A549 (cell line): ENCODE data around the gene MPP3. TPM values are rescaled to one million over a fixed set of nuclear protein-coding genes. Genes with fewer than 3 reads are reported as not detected.

Source experiments
- ATAC-seq, 2 experiments: fragments of 200-7000 bp in 1 of 2; fragments of >200 bp in 1 of 2; cut with Nextera tagmentation in 1 of 2; cut with Tn5 transposase in 1 of 2; 3 replicates each; pipeline versions ENCODE4 v1.8.0 to v1.9.1; 2018 to 2020; ENCODE audit warnings: mild to moderate bottlenecking in 1 of 2, moderate library complexity in 1 of 2
- CTCF ChIA-PET: fragments of 300-600 bp; sonication (Branson Sonifier 250); formaldehyde crosslinking; extraction: SDS; loops from one replicate; lab custom pipeline; 2021; ENCODE audit warnings: antibody characterized with exemption, inconsistent platforms; lab: Yijun Ruan, JAX
- POLR2A ChIA-PET: fragments of 350-600 bp; formaldehyde crosslinking; extraction: SDS; loops from one replicate; lab custom pipeline; 2021; ENCODE audit warnings: antibody characterized with exemption, inconsistent platforms; lab: Yijun Ruan, JAX
- DNase-seq, 2 experiments: peaks; one replicate each; pipeline versions ENCODE4 v3.0.0 to v3.0.0-alpha.2; 2011 to 2016; ENCODE audit warnings: low read depth in 1 of 2, low spot score in 1 of 2
- FAIRE-seq: peaks from 2 replicates; lab custom pipeline; 2011; peaks lifted over from hg19 to GRCh38; lab: Jason Lieb, UNC
- H3K27ac ChIP-seq, 2 experiments: fragments of >200 bp; sonication (Bioruptor Twin); formaldehyde crosslinking; 3 replicates each; pipeline ENCODE4 v1.5.1; 2016 to 2017
- H3K4me1 ChIP-seq: fragments of >200 bp; sonication (Bioruptor Twin); formaldehyde crosslinking; 3 replicates; pipeline ENCODE4 v1.6.1; 2016
- H3K4me2 ChIP-seq: fragments of >200 bp; sonication (Bioruptor Twin); formaldehyde crosslinking; 3 replicates; pipeline ENCODE4 v1.6.1; 2016
- H3K4me3 ChIP-seq: fragments of >200 bp; sonication (Bioruptor Twin); formaldehyde crosslinking; 3 replicates; pipeline ENCODE4 v1.5.1; 2016
- H3K9me3 ChIP-seq: fragments of >200 bp; sonication (Bioruptor Twin); formaldehyde crosslinking; 3 replicates; pipeline ENCODE4 v1.6.1; 2016
- BHLHE40 ChIP-seq: IDR thresholded peaks from 2 replicates; pipeline ENCODE4 v1.6.1; 2012; ENCODE audit warnings: low read depth, low read length, inconsistent platforms
- CBX8 ChIP-seq: fragments of 200-600 bp; sonication (generic); IDR thresholded peaks from 2 replicates; pipeline ENCODE4 v1.6.1; 2016
- CHD2 ChIP-seq: fragments of 150-350 bp; IDR thresholded peaks from 2 replicates; pipeline ENCODE4 v1.6.1; 2014; ENCODE audit warnings: low read length; ENCODE audit not compliant: partially characterized antibody
- GATA3 ChIP-seq: IDR thresholded peaks from 2 replicates; pipeline ENCODE4 v1.6.1; 2012; ENCODE audit warnings: borderline replicate concordance
- HOXA7 ChIP-seq: fragments of 250-450 bp; sonication (Bioruptor Pico); IDR thresholded peaks from 2 replicates; pipeline ENCODE4 v1.5.0; 2020; ENCODE audit warnings: mild to moderate bottlenecking, moderate library complexity
- HOXB13 ChIP-seq: fragments of 250-450 bp; sonication (Bioruptor Pico); IDR thresholded peaks from 2 replicates; pipeline ENCODE4 v1.5.0; 2020; ENCODE audit warnings: low read depth, mild to moderate bottlenecking, moderate library complexity
- JUNB ChIP-seq: fragments of >200 bp; sonication (Bioruptor Twin); formaldehyde crosslinking; IDR thresholded peaks from 2 replicates; pipeline ENCODE4 v1.6.1; 2016
- KDM5A ChIP-seq: fragments of 200-600 bp; sonication (generic); IDR thresholded peaks from 2 replicates; pipeline ENCODE4 v1.6.1; 2016; ENCODE audit warnings: antibody characterized with exemption, mild to moderate bottlenecking
- MAZ ChIP-seq: fragments of 150-350 bp; IDR thresholded peaks from 2 replicates; pipeline ENCODE4 v1.6.1; 2014; ENCODE audit warnings: antibody characterized with exemption, low read depth, low read length, borderline replicate concordance
- POLR2AphosphoS2 ChIP-seq: conservative IDR thresholded peaks from 2 replicates; pipeline ENCODE4 v1.6.1; 2012; ENCODE audit warnings: low read length, improper control_type of control experiment, inconsistent platforms
- RAD21 ChIP-seq, 2 experiments: fragments of >200 bp in 1 of 2; sonication (Bioruptor Twin) in 1 of 2; formaldehyde crosslinking in 1 of 2; IDR thresholded peaks in 1 of 2; conservative IDR thresholded peaks in 1 of 2; 2 replicates in 1 of 2; 3 replicates in 1 of 2; pipeline ENCODE4 v1.6.1; 2012 to 2018; ENCODE audit warnings: inconsistent platforms in 1 of 2
- RARB ChIP-seq: fragments of 250-450 bp; sonication (Bioruptor Pico); IDR thresholded peaks from 2 replicates; pipeline ENCODE4 v1.8.0; 2021; ENCODE audit warnings: mild to moderate bottlenecking, moderate library complexity
- RCOR1 ChIP-seq: fragments of 150-350 bp; IDR thresholded peaks from 2 replicates; pipeline ENCODE4 v1.6.1; 2014; ENCODE audit warnings: antibody characterized with exemption, low read length, low read depth
- RNF2 ChIP-seq: fragments of 200-600 bp; sonication (generic); IDR thresholded peaks from 2 replicates; pipeline ENCODE4 v1.6.1; 2016; ENCODE audit warnings: low read depth, mild to moderate bottlenecking, antibody characterized with exemption, moderate library complexity, borderline replicate concordance
- SMC3 ChIP-seq: fragments of >200 bp; sonication (Bioruptor Twin); formaldehyde crosslinking; IDR thresholded peaks from 3 replicates; pipeline ENCODE4 v1.6.1; 2018; ENCODE audit warnings: inconsistent platforms
- SREBF2 ChIP-seq: fragments of 450-650 bp; IDR thresholded peaks from 2 replicates; pipeline ENCODE4 v1.6.1; 2014; ENCODE audit warnings: mild to moderate bottlenecking, moderate library complexity
- TFCP2L1 ChIP-seq: fragments of 250-450 bp; sonication (Bioruptor Pico); IDR thresholded peaks from 2 replicates; pipeline ENCODE4 v1.5.0; 2021; ENCODE audit warnings: mild to moderate bottlenecking
- TP53 ChIP-seq: fragments of 250-450 bp; sonication (Bioruptor Pico); IDR thresholded peaks from 2 replicates; pipeline ENCODE4 v1.5.0; 2021; ENCODE audit warnings: mild to moderate bottlenecking, moderate library complexity
- ZNF302 ChIP-seq: fragments of 250-450 bp; sonication (Bioruptor Pico); IDR thresholded peaks from 2 replicates; pipeline ENCODE4 v1.9.0; 2021; ENCODE audit warnings: inconsistent platforms, mild to moderate bottlenecking, moderate library complexity
- ZSCAN20 ChIP-seq: fragments of 250-450 bp; sonication (Bioruptor Pico); IDR thresholded peaks from 2 replicates; pipeline ENCODE4 v1.8.0; 2022; ENCODE audit warnings: mild to moderate bottlenecking, moderate library complexity
- WGBS: methylation state at CpG from one replicate; pipeline ENCODE4 v1.1.6; 2017; ENCODE audit errors: missing lambda C conversion rate; 5-methylcytosine and 5-hydroxymethylcytosine counted together
- polyA plus RNA-seq, 4 experiments: library from polyadenylated mRNA; depleted of rRNA in 3 of 4; stranded (reverse); fragments of >200 nt; fragmentation: RNase III in 1 of 4; extraction: RNeasy Plus Mini Kit Qiagen cat#74134 plus additional on column Dnase treatment in 1 of 4; gene quantifications; 2 replicates in 3 of 4; 3 replicates in 1 of 4; pipeline ENCODE4 v1.2.3, GENCODE V29; 2011 to 2017
- TF ChIP-seq, protein P1 (sequence below): fragments of >200 bp; sonication (Bioruptor Twin); formaldehyde crosslinking; IDR thresholded peaks from 3 replicates; pipeline ENCODE4 v1.6.1; 2016
- TF ChIP-seq, protein P2 (sequence below): fragments of >200 bp; sonication (Bioruptor Twin); formaldehyde crosslinking; IDR thresholded peaks from 3 replicates; pipeline ENCODE4 v1.5.1; 2016
- TF ChIP-seq, protein P3 (sequence below): IDR thresholded peaks from 2 replicates; pipeline ENCODE4 v1.6.1; 2012; ENCODE audit warnings: low read depth, borderline replicate concordance

The MPP3 gene
- polyA plus RNA-seq, 2 of the 4 experiments (the other 2 are of a cell fraction), result 15.5 to 21.4 TPM

DNA sequence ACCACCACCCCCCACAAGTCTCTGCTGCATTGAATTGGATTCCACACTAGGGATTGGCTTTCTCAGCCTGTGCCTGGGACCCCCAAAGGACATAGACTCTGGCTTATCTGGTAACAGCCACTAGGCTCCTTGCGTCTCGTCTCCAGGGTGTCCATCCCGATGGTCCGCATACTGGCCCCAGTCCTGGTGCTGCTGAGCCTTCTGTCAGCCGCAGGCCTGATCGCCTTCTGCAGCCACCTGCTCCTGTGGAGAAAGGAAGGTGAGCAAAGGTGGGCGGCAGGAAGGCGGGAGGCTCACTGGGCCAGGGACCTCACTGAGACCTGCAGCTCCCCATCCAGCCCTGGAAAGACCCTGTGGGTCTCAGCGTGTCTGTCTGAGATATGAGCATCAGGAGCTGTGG is 22.1 kb upstream of the MPP3 start:
- TF ChIP-seq RARB (CRISPR knock-in tag), result no peak
- TF ChIP-seq TFCP2L1 (CRISPR knock-in tag), result no peak
- no peak for TF ChIP-seq RAD21 (conservative IDR thresholded peaks at IDR 0.05 in 1 of 2, IDR thresholded peaks at IDR 0.05 in 1 of 2)
- TF ChIP-seq POLR2AphosphoS2, result no peak
- TF ChIP-seq HOXB13 (CRISPR knock-in tag), result no peak
- TF ChIP-seq, protein P1, sequence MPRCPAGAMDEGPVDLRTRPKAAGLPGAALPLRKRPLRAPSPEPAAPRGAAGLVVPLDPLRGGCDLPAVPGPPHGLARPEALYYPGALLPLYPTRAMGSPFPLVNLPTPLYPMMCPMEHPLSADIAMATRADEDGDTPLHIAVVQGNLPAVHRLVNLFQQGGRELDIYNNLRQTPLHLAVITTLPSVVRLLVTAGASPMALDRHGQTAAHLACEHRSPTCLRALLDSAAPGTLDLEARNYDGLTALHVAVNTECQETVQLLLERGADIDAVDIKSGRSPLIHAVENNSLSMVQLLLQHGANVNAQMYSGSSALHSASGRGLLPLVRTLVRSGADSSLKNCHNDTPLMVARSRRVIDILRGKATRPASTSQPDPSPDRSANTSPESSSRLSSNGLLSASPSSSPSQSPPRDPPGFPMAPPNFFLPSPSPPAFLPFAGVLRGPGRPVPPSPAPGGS, result no peak
- TF ChIP-seq ZSCAN20, result no peak
- TF ChIP-seq JUNB, result no peak
- no peak for TF ChIP-seq CHD2
- Histone ChIP-seq H3K4me2 (no peak overlapping the region), H3K4me1 (peaks cover 2% of the 10 kb centered on the region; the same call in 1 of the 3 replicates), H3K9me3 (no peaks in the 10 kb centered on the region), H3K4me3 (no peak overlapping the region), H3K27ac (no peak overlapping the region)
- no peak for ATAC-seq
- ChIA-PET CTCF (interaction anchor here (0.8 to 13.9 kb wide), 6 partner anchors 11 to 161 kb away, joined by 3 to 168 read pairs (median 4); partner anchors contain the start of gene CD300LG), POLR2A (no interaction called here)
- no peak for FAIRE-seq
- WGBS, result 74% methylated on average over 9 of the region's 9 CpGs
- DNase-seq, result no peak

DNA sequence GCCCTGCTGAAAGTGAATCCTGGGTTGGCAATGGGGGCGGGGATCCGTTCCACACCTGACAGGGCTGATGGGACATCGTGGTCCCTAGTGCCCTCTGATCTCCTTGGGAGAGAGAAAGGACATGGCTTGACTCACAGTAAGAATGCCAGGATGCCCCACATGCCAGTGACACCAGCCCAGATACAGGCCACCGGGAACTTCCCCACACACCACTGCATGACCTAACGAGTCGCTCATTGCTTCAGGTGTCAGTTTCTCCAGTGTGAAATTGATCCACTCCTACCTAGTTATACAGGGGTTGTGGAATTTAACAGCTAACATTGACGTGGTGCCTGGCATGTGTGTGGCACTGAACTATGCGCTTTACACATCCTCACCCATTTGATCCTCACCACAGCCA is 21.6 kb upstream of the MPP3 start:
- Histone ChIP-seq H3K27ac (no peak overlapping the region), H3K4me3 (no peak overlapping the region), H3K4me2 (no peak overlapping the region), H3K4me1 (no peaks in the 10 kb centered on the region), H3K9me3 (no peaks in the 10 kb centered on the region)
- TF ChIP-seq, protein P2, sequence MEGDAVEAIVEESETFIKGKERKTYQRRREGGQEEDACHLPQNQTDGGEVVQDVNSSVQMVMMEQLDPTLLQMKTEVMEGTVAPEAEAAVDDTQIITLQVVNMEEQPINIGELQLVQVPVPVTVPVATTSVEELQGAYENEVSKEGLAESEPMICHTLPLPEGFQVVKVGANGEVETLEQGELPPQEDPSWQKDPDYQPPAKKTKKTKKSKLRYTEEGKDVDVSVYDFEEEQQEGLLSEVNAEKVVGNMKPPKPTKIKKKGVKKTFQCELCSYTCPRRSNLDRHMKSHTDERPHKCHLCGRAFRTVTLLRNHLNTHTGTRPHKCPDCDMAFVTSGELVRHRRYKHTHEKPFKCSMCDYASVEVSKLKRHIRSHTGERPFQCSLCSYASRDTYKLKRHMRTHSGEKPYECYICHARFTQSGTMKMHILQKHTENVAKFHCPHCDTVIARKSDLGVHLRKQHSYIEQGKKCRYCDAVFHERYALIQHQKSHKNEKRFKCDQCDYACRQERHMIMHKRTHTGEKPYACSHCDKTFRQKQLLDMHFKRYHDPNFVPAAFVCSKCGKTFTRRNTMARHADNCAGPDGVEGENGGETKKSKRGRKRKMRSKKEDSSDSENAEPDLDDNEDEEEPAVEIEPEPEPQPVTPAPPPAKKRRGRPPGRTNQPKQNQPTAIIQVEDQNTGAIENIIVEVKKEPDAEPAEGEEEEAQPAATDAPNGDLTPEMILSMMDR, result no peak
- TF ChIP-seq BHLHE40, result no peak
- TF ChIP-seq HOXB13 (CRISPR knock-in tag), result no peak
- no peak for TF ChIP-seq RCOR1
- TF ChIP-seq SMC3, result no peak
- 57% methylated on average over 8 of the region's 8 CpGs for WGBS
- FAIRE-seq (no peak), ATAC-seq (no peak), DNase-seq (no peak)
- ChIA-PET CTCF (interaction anchor here (1.0 to 13.9 kb wide), 7 partner anchors 10 to 160 kb away, joined by 3 to 168 read pairs (median 6); partner anchors contain the start of gene CD300LG), POLR2A (no interaction called here)

DNA sequence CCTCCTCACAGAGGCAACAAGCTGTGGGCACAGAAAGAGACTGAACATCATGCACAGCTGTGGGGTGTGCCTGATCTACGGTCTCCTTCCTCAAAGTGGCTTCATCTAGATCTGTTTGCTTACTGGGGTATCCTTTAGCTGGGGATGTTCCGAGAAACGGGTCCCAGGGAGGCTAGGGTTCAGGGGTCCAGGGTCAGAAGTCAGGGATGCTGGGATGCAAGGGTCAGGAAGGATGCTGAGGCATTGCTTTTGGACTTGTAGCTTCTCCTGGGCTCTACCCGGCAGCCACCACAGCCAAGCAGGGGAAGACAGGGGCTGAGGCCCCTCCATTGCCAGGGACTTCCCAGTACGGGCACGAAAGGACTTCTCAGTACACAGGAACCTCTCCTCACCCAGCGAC is 20.6 kb upstream of the MPP3 start:
- FAIRE-seq, result no peak

DNA sequence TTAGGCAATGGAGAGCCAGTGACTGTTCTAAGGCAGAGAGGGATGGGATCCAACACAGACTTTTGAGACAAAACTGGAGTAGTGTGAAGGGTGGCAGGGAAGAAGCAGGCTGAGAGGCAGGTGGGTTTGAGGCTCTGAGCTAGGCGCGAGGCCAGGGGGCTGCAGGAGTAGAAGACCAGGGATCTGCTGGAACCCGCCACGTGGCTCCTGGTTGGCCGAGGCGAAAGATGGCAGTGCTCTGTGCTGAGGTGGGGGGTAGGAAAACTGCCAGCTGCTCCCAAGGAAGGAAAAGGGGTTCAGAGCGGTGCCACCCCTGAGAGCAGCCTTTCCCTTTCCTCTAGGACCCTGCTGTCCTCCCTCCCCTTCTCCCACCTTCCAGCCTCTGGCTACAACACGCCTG is 19.6 kb upstream of the MPP3 start:
- Histone ChIP-seq H3K4me3 (no peak overlapping the region), H3K4me2 (no peak overlapping the region), H3K9me3 (no peaks in the 10 kb centered on the region), H3K27ac (no peak overlapping the region)
- WGBS, result 85% methylated on average over 8 of the region's 8 CpGs
- ATAC-seq (no peak), DNase-seq (no peak)
- POLR2A ChIA-PET, result no interaction called here
- CTCF ChIA-PET, result interaction anchor here (0.5 to 13.9 kb wide), 11 partner anchors 8 to 343 kb away, joined by 3 to 168 read pairs (median 4); partner anchors contain the start of gene CD300LG
- no peak for TF ChIP-seq ZNF302 (CRISPR knock-in tag)
- TF ChIP-seq SMC3, result no peak
- TF ChIP-seq POLR2AphosphoS2, result no peak
- TF ChIP-seq SREBF2, result no peak
- no peak for TF ChIP-seq GATA3
- no peak for TF ChIP-seq MAZ
- TF ChIP-seq KDM5A, result no peak
- no peak for TF ChIP-seq RNF2
- no peak for TF ChIP-seq TP53 (CRISPR knock-in tag)
- no peak for TF ChIP-seq HOXA7 (CRISPR knock-in tag)
- no peak for TF ChIP-seq CBX8
- TF ChIP-seq, all 56 proteins: peak for 0
- no peak for FAIRE-seq
- no peaks in the 10 kb centered on the region for H3K4me1 ChIP-seq

More for the DNA sequence above, 20.6 kb upstream of the MPP3 start:
- Histone ChIP-seq H3K27ac (no peak overlapping the region), H3K4me3 (no peak overlapping the region), H3K4me1 (no peaks in the 10 kb centered on the region), H3K4me2 (no peak overlapping the region), H3K9me3 (no peaks in the 10 kb centered on the region)
- WGBS, result 67% methylated on average over 7 of the region's 7 CpGs
- TF ChIP-seq, protein P3, sequence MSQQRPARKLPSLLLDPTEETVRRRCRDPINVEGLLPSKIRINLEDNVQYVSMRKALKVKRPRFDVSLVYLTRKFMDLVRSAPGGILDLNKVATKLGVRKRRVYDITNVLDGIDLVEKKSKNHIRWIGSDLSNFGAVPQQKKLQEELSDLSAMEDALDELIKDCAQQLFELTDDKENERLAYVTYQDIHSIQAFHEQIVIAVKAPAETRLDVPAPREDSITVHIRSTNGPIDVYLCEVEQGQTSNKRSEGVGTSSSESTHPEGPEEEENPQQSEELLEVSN, result no peak
- ATAC-seq (no peak), DNase-seq (no peak)
- CTCF ChIA-PET, result interaction anchor here (1.1 to 13.9 kb wide), 7 partner anchors 9 to 159 kb away, joined by 3 to 168 read pairs (median 6); partner anchors contain the start of gene CD300LG
- POLR2A ChIA-PET, result no interaction called here
